ENCODE measurements around the gene MAP3K1. TPM values are rescaled to one million over a fixed set of nuclear protein-coding genes. Genes with fewer than 3 reads are reported as not detected.

MAP3K1 gene
- 11.2 and 13.4 TPM in 2 replicates for total RNA-seq

GRCh38 chr5:56814963-56815657 lies at the start of gene MAP3K1:
MAP3K1 (plus strand) TSS chr5:56815549; CDS start chr5:56815574, 25 bp downstream.

GRCh38 chr5:56909294-56910209 lies 94.2 kb downstream of the MAP3K1 start, which contains the start of gene SETD9:
SETD9 (plus strand) TSS chr5:56909596; CDS start chr5:56909646, 50 bp downstream.

Other genes with a start within 250 kb of the MAP3K1 start
- gene SETD9, start 94.0 kb downstream of the MAP3K1 start, total RNA-seq, result 6.0 and 15.7 TPM in 2 replicates
- gene MIER3, start 136.6 kb downstream of the MAP3K1 start, total RNA-seq, result 12.1 and 52.8 TPM in 2 replicates

Data from cardiac atrium fibroblast (primary cell).